ENCODE results near the gene FGF5.

The FGF5 gene

GRCh38 chr4:80301884-80302283 lies 35.4 kb downstream of the FGF5 start:
- no peak overlapping the region for H3K4me3 ChIP-seq (ENCODE audit: low read depth, low read length)
- DNase-seq (ENCODE audit: low read depth) = no peak
- TF ChIP-seq, protein P1, sequence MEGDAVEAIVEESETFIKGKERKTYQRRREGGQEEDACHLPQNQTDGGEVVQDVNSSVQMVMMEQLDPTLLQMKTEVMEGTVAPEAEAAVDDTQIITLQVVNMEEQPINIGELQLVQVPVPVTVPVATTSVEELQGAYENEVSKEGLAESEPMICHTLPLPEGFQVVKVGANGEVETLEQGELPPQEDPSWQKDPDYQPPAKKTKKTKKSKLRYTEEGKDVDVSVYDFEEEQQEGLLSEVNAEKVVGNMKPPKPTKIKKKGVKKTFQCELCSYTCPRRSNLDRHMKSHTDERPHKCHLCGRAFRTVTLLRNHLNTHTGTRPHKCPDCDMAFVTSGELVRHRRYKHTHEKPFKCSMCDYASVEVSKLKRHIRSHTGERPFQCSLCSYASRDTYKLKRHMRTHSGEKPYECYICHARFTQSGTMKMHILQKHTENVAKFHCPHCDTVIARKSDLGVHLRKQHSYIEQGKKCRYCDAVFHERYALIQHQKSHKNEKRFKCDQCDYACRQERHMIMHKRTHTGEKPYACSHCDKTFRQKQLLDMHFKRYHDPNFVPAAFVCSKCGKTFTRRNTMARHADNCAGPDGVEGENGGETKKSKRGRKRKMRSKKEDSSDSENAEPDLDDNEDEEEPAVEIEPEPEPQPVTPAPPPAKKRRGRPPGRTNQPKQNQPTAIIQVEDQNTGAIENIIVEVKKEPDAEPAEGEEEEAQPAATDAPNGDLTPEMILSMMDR (IDR thresholded peaks at IDR 0.05; ENCODE audit: low read depth, low read length) = no peak
- no peak for TF ChIP-seq MYC (IDR thresholded peaks at IDR 0.05; ENCODE audit: low read depth, low read length)

DNA sequence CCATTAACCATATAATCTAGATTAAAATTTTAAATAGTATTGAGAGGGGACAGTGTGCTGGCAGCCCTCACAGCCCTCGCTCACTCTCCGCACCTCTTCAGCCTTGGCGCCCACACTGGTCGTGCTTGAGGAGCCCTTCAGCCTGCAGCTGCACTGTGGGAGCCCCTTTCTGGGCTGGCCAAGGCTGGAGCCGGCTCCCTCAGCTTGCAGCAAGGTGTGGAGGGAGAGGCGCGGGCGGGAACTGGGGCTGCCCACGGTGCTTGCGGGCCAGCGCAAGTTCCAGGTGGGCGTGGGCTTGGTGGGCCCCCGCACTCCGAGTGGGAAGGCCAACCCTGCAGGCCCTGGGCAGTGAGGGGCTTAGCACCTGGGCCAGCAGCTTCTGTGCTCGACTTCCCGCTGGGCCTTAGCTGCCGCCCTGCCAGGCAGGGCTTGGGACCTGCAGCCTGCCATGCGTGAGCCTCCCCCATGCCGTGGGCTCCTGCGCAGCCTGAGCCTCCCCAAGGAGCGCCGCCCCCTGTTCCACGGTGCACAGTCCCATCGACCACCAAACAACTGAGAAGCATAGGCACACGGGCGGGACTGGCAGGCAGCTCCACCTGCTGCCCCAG lies 36.3 kb downstream of the FGF5 start:
- TF ChIP-seq MYC (IDR thresholded peaks at IDR 0.05; ENCODE audit: low read depth, low read length) (no peak), POLR2A (IDR thresholded peaks at IDR 0.05; ENCODE audit: extremely low read depth, insufficient read length) (no peak), MAX (IDR thresholded peaks at IDR 0.05; ENCODE audit: low read depth, low read length) (no peak)
- TF ChIP-seq, protein P1 (IDR thresholded peaks at IDR 0.05; ENCODE audit: low read depth, low read length) = no peak
- no peak overlapping the region for H3K4me3 ChIP-seq (ENCODE audit: low read depth, low read length)
- no peak for DNase-seq (ENCODE audit: low read depth)

DNA sequence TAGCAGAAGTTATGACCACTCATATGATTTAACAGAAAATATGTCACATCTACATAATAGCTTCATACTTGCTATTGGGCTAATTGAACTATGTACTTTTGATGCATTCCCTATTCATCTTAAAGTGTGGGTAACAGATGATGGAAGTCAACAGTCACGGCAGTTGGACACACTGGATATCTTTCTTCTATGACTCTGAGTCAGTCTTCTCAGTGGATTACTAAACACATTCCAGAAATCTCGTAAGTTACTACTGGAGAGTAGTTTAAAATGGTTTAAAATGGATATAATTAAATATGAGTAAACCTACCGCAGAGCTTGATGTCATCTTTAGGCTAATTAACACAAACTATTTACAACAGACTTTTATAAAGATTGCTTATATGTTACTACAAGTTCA lies 39.0 kb downstream of the FGF5 start:
- H3K4me3 ChIP-seq (ENCODE audit: low read depth, low read length) = no peak overlapping the region
- no peak for DNase-seq (ENCODE audit: low read depth)
- TF ChIP-seq, protein P1 (IDR thresholded peaks at IDR 0.05; ENCODE audit: low read depth, low read length) = no peak
- no peak for TF ChIP-seq MYC (IDR thresholded peaks at IDR 0.05; ENCODE audit: low read depth, low read length)
- no peak for TF ChIP-seq MAX (IDR thresholded peaks at IDR 0.05; ENCODE audit: low read depth, low read length)
- no peak for TF ChIP-seq POLR2A (IDR thresholded peaks at IDR 0.05; ENCODE audit: extremely low read depth, insufficient read length)

DNA sequence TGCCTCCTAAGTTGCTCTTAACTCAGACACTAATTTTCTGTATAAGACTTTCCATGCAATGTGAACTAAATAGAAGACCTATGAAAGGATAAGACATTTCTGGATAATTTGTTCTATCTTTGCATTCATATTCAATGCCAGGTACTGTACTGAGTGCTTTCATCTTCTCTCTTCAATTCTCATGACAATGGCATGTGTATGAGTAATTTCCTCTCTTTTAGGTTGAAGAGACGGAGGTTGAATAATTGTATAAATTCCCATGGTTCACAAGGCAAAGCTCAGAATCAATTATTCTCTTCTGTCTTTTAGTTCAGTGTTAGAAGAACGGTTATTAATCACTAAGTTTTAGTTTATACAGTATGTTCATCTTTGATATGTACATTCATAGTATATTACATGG lies 39.8 kb downstream of the FGF5 start:
- no peak overlapping the region for H3K4me3 ChIP-seq (ENCODE audit: low read depth, low read length)
- TF ChIP-seq MYC (IDR thresholded peaks at IDR 0.05; ENCODE audit: low read depth, low read length) = no peak
- TF ChIP-seq POLR2A (IDR thresholded peaks at IDR 0.05; ENCODE audit: extremely low read depth, insufficient read length) = no peak
- TF ChIP-seq, protein P1 (IDR thresholded peaks at IDR 0.05; ENCODE audit: low read depth, low read length) = no peak
- TF ChIP-seq MAX (IDR thresholded peaks at IDR 0.05; ENCODE audit: low read depth, low read length) = no peak
- DNase-seq (ENCODE audit: low read depth) = no peak

- TF ChIP-seq POLR2A (IDR thresholded peaks at IDR 0.05; ENCODE audit: extremely low read depth, insufficient read length) (no peak), MYC (IDR thresholded peaks at IDR 0.05; ENCODE audit: low read depth, low read length) (no peak), MAX (IDR thresholded peaks at IDR 0.05; ENCODE audit: low read depth, low read length) (no peak)
- TF ChIP-seq, protein P1 (IDR thresholded peaks at IDR 0.05; ENCODE audit: low read depth, low read length) = no peak
- H3K4me3 ChIP-seq (ENCODE audit: low read depth, low read length) = no peak overlapping the region
- no peak for DNase-seq (ENCODE audit: low read depth)
Observed at GRCh38 chr4:80307183-80307735, 40.8 kb downstream of the FGF5 start.
